ENCODE measurements around the gene CST7. TPM values are rescaled to one million over a fixed set of nuclear protein-coding genes. Genes with fewer than 3 reads are reported as not detected.
A peak's percentile ranks its signal among the peaks of the same experiment; 100 is the strongest.

The CST7 gene
- total and polyA plus RNA-seq, 5 donors from 2014 or later = 30.7 to 208 (median 133) TPM

DNA sequence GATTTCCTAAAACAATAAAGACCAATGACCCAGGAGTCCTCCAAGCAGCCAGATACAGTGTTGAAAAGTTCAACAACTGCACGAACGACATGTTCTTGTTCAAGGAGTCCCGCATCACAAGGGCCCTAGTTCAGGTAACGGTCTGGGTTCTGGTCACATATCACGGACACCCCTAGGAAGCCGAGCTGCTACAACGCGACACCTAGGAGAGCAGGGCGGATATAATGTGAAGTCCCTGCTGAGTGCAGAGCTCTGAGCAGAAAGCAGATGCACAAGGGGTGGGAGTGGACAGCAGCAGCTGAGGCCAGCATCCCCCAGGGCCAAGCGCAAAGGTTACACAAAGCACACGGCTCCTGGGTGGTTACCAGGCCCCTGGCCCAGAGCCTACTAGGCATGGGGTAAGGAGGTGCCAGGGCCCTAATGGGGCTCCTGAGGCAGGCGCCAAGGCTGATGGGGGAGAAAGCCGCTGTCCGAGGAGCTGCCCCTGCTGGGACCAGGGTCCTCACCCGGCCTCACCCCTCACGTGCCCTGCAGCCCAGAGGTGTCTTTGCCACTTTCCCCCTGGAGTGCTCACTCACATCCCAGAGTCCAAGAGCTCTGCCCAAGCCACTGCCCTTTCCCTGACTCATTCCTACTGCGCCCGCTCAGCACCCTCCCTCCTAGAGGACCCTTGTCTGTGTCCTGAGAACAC lies 8.4 kb downstream of the CST7 start:
- H3K4me3 ChIP-seq (ENCODE audit: low read depth, low read length) = no peak overlapping the region
- Mint-ChIP-seq H3K4me3 (no peak overlapping the region), H3K4me1 (peaks cover 7 to 32% (median 19%) of the 10 kb centered on the region in 4 donors), H3K27me3 (no peaks in the 10 kb centered on the region), H3K27ac (peak overlapping the region in 1 of 3 donors; percentile 67), H3K9me3 (no peaks in the 10 kb centered on the region), H3K36me3 (peaks cover 10% of the 10 kb centered on the region)
- H3K36me3 ChIP-seq (ENCODE audit: control insufficient read depth, insufficient read depth, low read length) = peaks cover 45% of the 10 kb centered on the region
- no peak overlapping the region for H3K27ac ChIP-seq (ENCODE audit: insufficient read depth, low read length, poor library complexity, severe bottlenecking)
- no peak for ATAC-seq (ENCODE audit: low read depth in 2 of 2)
- H3K27me3 ChIP-seq (ENCODE audit: control insufficient read depth, insufficient read depth, low read length) = no peaks in the 10 kb centered on the region
- H3K9me3 ChIP-seq (ENCODE audit: control insufficient read depth in 2 of 2, low read length in 2 of 2) = no peaks in the 10 kb centered on the region
- no peak for DNase-seq
- H3K4me1 ChIP-seq (ENCODE audit: control insufficient read depth, insufficient read depth, low read length, poor library complexity, severe bottlenecking) = peaks cover 18% of the 10 kb centered on the region

DNA sequence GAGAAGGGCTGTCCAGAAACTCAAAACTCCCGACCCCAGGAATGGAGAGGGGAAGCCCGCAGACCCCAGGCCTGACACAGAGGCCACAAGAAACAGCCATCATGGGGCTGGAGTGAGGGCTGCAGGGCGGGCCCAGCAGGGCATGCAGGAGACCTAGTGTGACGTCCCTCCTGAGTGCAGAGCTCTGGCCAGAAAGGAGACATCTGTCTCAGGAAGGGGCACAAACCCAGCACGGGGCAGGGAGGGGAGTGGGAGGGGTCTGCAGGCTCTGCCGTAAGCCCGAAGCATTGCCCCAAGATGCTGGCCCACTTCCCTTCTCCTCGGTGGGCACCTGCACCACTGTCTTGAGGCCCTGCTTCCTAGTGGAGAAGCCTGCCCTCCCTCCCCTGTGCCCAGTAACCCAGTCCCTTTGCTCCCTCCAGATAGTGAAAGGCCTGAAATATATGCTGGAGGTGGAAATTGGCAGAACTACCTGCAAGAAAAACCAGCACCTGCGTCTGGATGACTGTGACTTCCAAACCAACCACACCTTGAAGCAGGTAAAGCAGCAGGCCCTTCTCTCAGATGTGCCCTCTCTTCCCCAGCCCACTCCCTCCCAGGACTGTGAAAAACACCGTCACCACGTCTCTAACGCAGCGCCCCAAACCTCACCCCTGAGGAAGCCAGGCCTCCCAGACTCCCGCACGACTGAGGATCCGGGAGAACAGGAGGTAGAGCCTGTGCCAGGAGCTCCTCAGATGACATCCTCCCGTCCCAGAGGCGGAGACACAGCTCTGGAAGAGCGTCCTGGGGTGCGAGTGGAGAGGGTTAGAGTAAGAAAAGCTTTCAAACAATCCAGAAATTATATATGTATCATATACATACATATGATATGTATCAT lies 9.7 kb downstream of the CST7 start:
- H3K4me1 Mint-ChIP-seq = peaks cover 7 to 28% (median 16%) of the 10 kb centered on the region in 4 donors
- Histone ChIP-seq H3K4me3 (ENCODE audit: low read depth, low read length) (no peak overlapping the region), H3K27ac (ENCODE audit: insufficient read depth, low read length, poor library complexity, severe bottlenecking) (no peak overlapping the region), H3K27me3 (ENCODE audit: control insufficient read depth, insufficient read depth, low read length) (no peaks in the 10 kb centered on the region), H3K4me1 (ENCODE audit: control insufficient read depth, insufficient read depth, low read length, poor library complexity, severe bottlenecking) (peaks cover 14% of the 10 kb centered on the region), H3K9me3 (ENCODE audit: control insufficient read depth in 2 of 2, low read length in 2 of 2) (no peaks in the 10 kb centered on the region), H3K36me3 (ENCODE audit: control insufficient read depth, insufficient read depth, low read length) (peaks cover 53% of the 10 kb centered on the region)
- DNase-seq (no peak), ATAC-seq (ENCODE audit: low read depth in 2 of 2) (no peak)
- peak overlapping the region in 1 of 4 donors; percentile 61 for H3K4me3 Mint-ChIP-seq
- no peaks in the 10 kb centered on the region for H3K9me3 Mint-ChIP-seq
- peaks cover 20% of the 10 kb centered on the region for H3K36me3 Mint-ChIP-seq
- peak overlapping the region in 1 of 3 donors; percentile 54 for H3K27ac Mint-ChIP-seq
- H3K27me3 Mint-ChIP-seq = no peaks in the 10 kb centered on the region

DNA sequence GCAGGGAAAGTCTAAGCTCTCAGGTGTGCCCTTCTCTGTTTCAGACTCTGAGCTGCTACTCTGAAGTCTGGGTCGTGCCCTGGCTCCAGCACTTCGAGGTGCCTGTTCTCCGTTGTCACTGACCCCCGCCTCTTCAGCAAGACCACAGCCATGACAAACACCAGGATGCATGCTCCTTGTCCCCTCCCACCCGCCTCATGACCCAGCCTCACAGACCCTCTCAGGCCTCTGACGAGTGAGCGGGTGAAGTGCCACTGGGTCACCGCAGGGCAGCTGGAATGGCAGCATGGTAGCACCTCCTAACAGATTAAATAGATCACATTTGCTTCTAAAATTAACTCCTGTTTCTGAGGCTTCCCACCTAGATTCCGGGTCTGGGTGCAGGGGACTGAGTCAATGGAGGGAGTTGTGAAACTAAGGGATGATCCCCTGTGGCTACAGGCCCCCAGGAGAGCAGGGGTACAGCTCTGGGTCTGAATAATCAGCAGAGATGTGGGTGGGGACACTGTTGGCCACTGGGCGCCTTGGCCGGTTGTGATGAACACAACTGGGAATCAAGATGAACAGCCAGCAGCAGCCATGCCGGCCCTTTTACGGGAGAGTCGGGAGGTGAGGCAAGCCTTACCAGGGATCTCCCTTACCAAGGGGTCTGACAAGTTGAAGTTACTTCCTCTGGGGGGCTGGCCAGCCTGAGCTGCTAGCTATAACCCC lies 10.7 kb downstream of the CST7 start:
- DNase-seq (no peak), ATAC-seq (ENCODE audit: low read depth in 2 of 2) (no peak)
- no peaks in the 10 kb centered on the region for H3K27me3 Mint-ChIP-seq
- peak overlapping the region in 2 of 3 donors; percentile 54 to 67 for H3K27ac Mint-ChIP-seq
- H3K9me3 Mint-ChIP-seq = no peaks in the 10 kb centered on the region
- H3K4me3 Mint-ChIP-seq = no peak overlapping the region
- peaks cover 62% of the 10 kb centered on the region for H3K36me3 ChIP-seq (ENCODE audit: control insufficient read depth, insufficient read depth, low read length)
- no peaks in the 10 kb centered on the region for H3K27me3 ChIP-seq (ENCODE audit: control insufficient read depth, insufficient read depth, low read length)
- H3K4me1 Mint-ChIP-seq = peaks cover 7 to 18% (median 14%) of the 10 kb centered on the region in 4 donors
- no peak overlapping the region for H3K4me3 ChIP-seq (ENCODE audit: low read depth, low read length)
- H3K36me3 Mint-ChIP-seq = peaks cover 25% of the 10 kb centered on the region
- H3K9me3 ChIP-seq (ENCODE audit: control insufficient read depth in 2 of 2, low read length in 2 of 2) = no peaks in the 10 kb centered on the region
- H3K4me1 ChIP-seq (ENCODE audit: control insufficient read depth, insufficient read depth, low read length, poor library complexity, severe bottlenecking) = peaks cover 5% of the 10 kb centered on the region
- peak overlapping the region; percentile 69 for H3K27ac ChIP-seq (ENCODE audit: insufficient read depth, low read length, poor library complexity, severe bottlenecking)

DNA sequence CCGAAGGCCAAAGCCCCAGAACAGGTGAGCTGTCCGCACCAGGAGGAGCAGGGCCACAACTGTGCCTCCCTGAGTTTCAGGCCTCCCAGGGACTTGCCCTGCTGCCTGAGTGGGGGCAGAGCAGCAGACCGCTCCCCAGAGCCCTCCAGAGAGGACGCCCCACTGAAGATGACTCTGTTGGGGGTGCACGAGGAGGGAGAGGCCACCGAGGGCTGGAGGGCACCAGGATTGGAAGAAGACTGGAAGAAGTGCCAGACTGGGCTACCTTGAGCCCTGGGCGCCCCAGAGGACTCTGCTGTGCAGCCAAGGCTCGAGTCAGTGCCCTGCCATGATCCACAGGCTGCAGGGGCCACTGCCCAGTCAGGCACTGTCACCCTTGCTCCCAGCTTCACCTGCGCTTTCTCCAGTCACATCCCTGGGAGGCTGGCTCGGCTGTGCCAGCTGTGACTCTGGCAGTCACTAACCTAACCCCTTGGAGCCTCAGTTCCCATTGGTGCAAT lies 11.3 kb downstream of the CST7 start:
- no peaks in the 10 kb centered on the region for H3K9me3 Mint-ChIP-seq
- peaks cover 4 to 13% (median 11%) of the 10 kb centered on the region in 4 donors for H3K4me1 Mint-ChIP-seq
- Histone ChIP-seq H3K9me3 (ENCODE audit: control insufficient read depth in 2 of 2, low read length in 2 of 2) (no peaks in the 10 kb centered on the region), H3K27ac (ENCODE audit: insufficient read depth, low read length, poor library complexity, severe bottlenecking) (peak overlapping the region; percentile 69), H3K36me3 (ENCODE audit: control insufficient read depth, insufficient read depth, low read length) (peaks cover 67% of the 10 kb centered on the region), H3K27me3 (ENCODE audit: control insufficient read depth, insufficient read depth, low read length) (no peaks in the 10 kb centered on the region), H3K4me1 (ENCODE audit: control insufficient read depth, insufficient read depth, low read length, poor library complexity, severe bottlenecking) (no peaks in the 10 kb centered on the region), H3K4me3 (ENCODE audit: low read depth, low read length) (no peak overlapping the region)
- DNase-seq (no peak), ATAC-seq (ENCODE audit: low read depth in 2 of 2) (no peak)
- peak overlapping the region in 2 of 3 donors; percentile 79 to 88 for H3K27ac Mint-ChIP-seq
- H3K36me3 Mint-ChIP-seq = peaks cover 30% of the 10 kb centered on the region
- H3K27me3 Mint-ChIP-seq = no peaks in the 10 kb centered on the region
- peak overlapping the region in 1 of 4 donors; percentile 61 for H3K4me3 Mint-ChIP-seq

DNA sequence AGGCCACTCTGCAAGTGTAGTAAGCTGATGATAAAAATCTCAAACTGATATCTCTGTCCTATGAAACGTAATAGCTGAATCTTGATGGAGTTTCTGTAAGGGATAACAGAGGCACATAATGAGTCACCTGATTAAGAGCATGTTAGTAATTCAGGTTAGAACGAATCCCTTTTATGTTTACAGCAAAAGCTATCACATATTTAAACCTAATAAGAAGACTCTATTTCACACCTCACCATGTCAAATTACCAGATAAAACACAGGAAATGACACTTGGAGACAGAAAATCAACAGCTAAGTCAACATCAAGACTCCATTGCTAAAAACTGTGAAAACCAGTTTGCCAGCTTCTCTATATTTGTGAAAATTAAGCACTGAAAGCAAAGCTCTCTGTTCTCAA lies 11.8 kb downstream of the CST7 start:
- Mint-ChIP-seq H3K36me3 (peaks cover 34% of the 10 kb centered on the region), H3K27me3 (no peaks in the 10 kb centered on the region), H3K4me1 (peaks cover 2 to 10% (median 9%) of the 10 kb centered on the region in 4 donors), H3K4me3 (peak overlapping the region in 2 of 4 donors; percentile 1 to 61), H3K27ac (peak overlapping the region; percentile 66 to 88 (median 79)), H3K9me3 (no peaks in the 10 kb centered on the region)
- H3K4me1 ChIP-seq (ENCODE audit: control insufficient read depth, insufficient read depth, low read length, poor library complexity, severe bottlenecking) = no peaks in the 10 kb centered on the region
- H3K4me3 ChIP-seq (ENCODE audit: low read depth, low read length) = no peak overlapping the region
- no peaks in the 10 kb centered on the region for H3K9me3 ChIP-seq (ENCODE audit: control insufficient read depth in 2 of 2, low read length in 2 of 2)
- ATAC-seq (ENCODE audit: low read depth in 2 of 2) = peak in 1 of 2 donors; percentile 38
- H3K27me3 ChIP-seq (ENCODE audit: control insufficient read depth, insufficient read depth, low read length) = no peaks in the 10 kb centered on the region
- peak overlapping the region; percentile 69 for H3K27ac ChIP-seq (ENCODE audit: insufficient read depth, low read length, poor library complexity, severe bottlenecking)
- peaks cover 67% of the 10 kb centered on the region for H3K36me3 ChIP-seq (ENCODE audit: control insufficient read depth, insufficient read depth, low read length)
- peak in 1 of 3 donors; percentile 26 for DNase-seq

DNA sequence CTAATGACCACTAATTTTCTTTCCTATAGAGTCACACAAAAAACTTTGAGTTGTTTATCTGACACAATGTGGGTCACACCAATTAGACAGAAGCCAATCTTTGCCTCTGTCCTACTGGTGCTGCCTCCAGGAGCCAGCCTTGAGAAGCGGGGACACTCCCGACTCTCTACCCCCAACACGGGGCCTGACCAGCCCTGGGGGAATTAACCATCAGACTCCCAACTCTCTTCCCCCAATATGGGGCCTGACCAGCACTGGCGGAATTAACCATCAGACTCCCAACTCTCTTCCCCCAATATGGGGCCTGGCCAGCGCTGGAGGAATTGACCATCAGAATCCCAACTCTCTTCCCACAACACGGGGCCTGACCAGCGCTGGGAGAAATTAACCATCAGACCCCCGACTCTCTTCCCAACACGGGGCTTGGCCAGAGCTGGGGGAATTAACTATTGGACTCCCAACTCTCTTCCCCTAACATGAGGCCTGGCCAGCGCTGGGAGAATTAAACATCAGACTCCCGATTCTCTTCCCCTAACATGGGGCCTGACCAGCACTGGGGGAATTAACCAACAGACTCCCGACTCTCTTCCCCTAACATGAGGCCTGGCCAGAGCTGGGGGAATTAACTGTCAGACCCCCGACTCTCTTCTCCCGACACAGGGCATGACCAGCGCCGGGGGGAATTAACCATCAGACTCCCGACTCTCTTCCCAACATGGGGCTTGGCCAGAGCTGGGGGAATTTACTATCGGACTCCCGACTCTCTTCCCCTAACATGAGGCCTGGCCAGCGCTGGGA lies 12.5 kb downstream of the CST7 start:
- Histone ChIP-seq H3K4me3 (ENCODE audit: low read depth, low read length) (no peak overlapping the region), H3K9me3 (ENCODE audit: control insufficient read depth in 2 of 2, low read length in 2 of 2) (no peaks in the 10 kb centered on the region), H3K27me3 (ENCODE audit: control insufficient read depth, insufficient read depth, low read length) (no peaks in the 10 kb centered on the region), H3K36me3 (ENCODE audit: control insufficient read depth, insufficient read depth, low read length) (peaks cover 73% of the 10 kb centered on the region), H3K27ac (ENCODE audit: insufficient read depth, low read length, poor library complexity, severe bottlenecking) (peak overlapping the region; percentile 69), H3K4me1 (ENCODE audit: control insufficient read depth, insufficient read depth, low read length, poor library complexity, severe bottlenecking) (no peaks in the 10 kb centered on the region)
- DNase-seq (no peak), ATAC-seq (ENCODE audit: low read depth in 2 of 2) (no peak)
- peaks cover 41% of the 10 kb centered on the region for H3K36me3 Mint-ChIP-seq
- no peaks in the 10 kb centered on the region for H3K27me3 Mint-ChIP-seq
- peak overlapping the region; percentile 66 to 88 (median 79) for H3K27ac Mint-ChIP-seq
- H3K4me3 Mint-ChIP-seq = peak overlapping the region in 1 of 4 donors; percentile 61
- peaks cover 2 to 10% (median 8%) of the 10 kb centered on the region in 4 donors for H3K4me1 Mint-ChIP-seq
- H3K9me3 Mint-ChIP-seq = no peaks in the 10 kb centered on the region

DNA sequence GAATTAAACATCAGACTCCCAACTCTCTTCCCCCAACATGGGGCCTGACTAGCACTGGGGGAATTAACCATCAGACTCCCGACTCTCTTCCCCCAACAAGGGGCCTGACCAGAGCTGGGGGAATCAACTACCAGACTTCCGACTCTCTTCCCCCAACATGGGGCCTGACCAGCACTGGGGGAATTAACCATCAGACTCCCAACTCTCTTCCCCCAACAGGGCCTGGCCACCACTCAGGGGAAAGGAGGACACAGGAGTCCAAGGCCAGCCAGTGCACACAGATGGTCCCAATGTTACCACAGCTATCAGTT lies 13.1 kb downstream of the CST7 start:
- Mint-ChIP-seq H3K36me3 (peaks cover 42% of the 10 kb centered on the region), H3K4me3 (no peak overlapping the region), H3K27me3 (no peaks in the 10 kb centered on the region), H3K27ac (peak overlapping the region in 2 of 3 donors; percentile 79 to 88), H3K4me1 (peaks cover 2 to 10% (median 8%) of the 10 kb centered on the region in 4 donors), H3K9me3 (no peaks in the 10 kb centered on the region)
- H3K4me3 ChIP-seq (ENCODE audit: low read depth, low read length) = no peak overlapping the region
- H3K36me3 ChIP-seq (ENCODE audit: control insufficient read depth, insufficient read depth, low read length) = peaks cover 75% of the 10 kb centered on the region
- H3K9me3 ChIP-seq (ENCODE audit: control insufficient read depth in 2 of 2, low read length in 2 of 2) = no peaks in the 10 kb centered on the region
- H3K27ac ChIP-seq (ENCODE audit: insufficient read depth, low read length, poor library complexity, severe bottlenecking) = no peak overlapping the region
- no peak for ATAC-seq (ENCODE audit: low read depth in 2 of 2)
- H3K27me3 ChIP-seq (ENCODE audit: control insufficient read depth, insufficient read depth, low read length) = no peaks in the 10 kb centered on the region
- DNase-seq = no peak
- no peaks in the 10 kb centered on the region for H3K4me1 ChIP-seq (ENCODE audit: control insufficient read depth, insufficient read depth, low read length, poor library complexity, severe bottlenecking)
